ENCODE data around the gene SLC5A1.
A peak's percentile ranks its signal among the peaks of the same experiment; 100 is the strongest.

Gene SLC5A1

GRCh38 chr22:32020117-32020516 lies 22.9 kb upstream of the SLC5A1 start:
- H2AFZ ChIP-seq (ENCODE audit: low read length) = no peak overlapping the region
- H3K27ac ChIP-seq (ENCODE audit: low read length) = no peak overlapping the region
- H3K27me3 ChIP-seq (replicated peaks; ENCODE audit: insufficient read depth, low read length) = no peaks in the 10 kb centered on the region
- H3K79me2 ChIP-seq (ENCODE audit: low read length) = no peaks in the 10 kb centered on the region
- peak; percentile 12 for DNase-seq
- H3K36me3 ChIP-seq (replicated peaks; ENCODE audit: insufficient read depth, low read length) = no peaks in the 10 kb centered on the region
- H3F3A ChIP-seq (ENCODE audit: insufficient read depth, low read length) = no peaks in the 10 kb centered on the region
- no peak overlapping the region for H3K9ac ChIP-seq (ENCODE audit: low read length)
- no peak overlapping the region for H3K4me3 ChIP-seq (ENCODE audit: low read length)
- no peak overlapping the region for H3K4me2 ChIP-seq (ENCODE audit: low read depth, low read length)
- H3K4me1 ChIP-seq (ENCODE audit: low read length) = no peaks in the 10 kb centered on the region
- H3K9me3 ChIP-seq (replicated peaks; ENCODE audit: insufficient read depth, low read length) = no peaks in the 10 kb centered on the region
- TF ChIP-seq EZH2phosphoT487 (IDR thresholded peaks at IDR 0.05; ENCODE audit: low read length) (no peak), CTCF (IDR thresholded peaks at IDR 0.05; ENCODE audit: low read length) (no peak), EZH2 (optimal IDR thresholded peaks at IDR 0.05; ENCODE audit: low read depth, low read length) (no peak)
- H3K9me2 ChIP-seq (replicated peaks; ENCODE audit: insufficient read depth, low read length) = no peaks in the 10 kb centered on the region
- H4K20me1 ChIP-seq (ENCODE audit: insufficient read depth, low read length) = no peaks in the 10 kb centered on the region

GRCh38 chr22:32021716-32022115 lies 21.3 kb upstream of the SLC5A1 start:
- H3K79me2 ChIP-seq (ENCODE audit: low read length) = no peaks in the 10 kb centered on the region
- no peak overlapping the region for H3K4me2 ChIP-seq (ENCODE audit: low read depth, low read length)
- no peak overlapping the region for H3K9ac ChIP-seq (ENCODE audit: low read length)
- no peak for DNase-seq
- no peaks in the 10 kb centered on the region for H3F3A ChIP-seq (ENCODE audit: insufficient read depth, low read length)
- H3K9me2 ChIP-seq (replicated peaks; ENCODE audit: insufficient read depth, low read length) = no peaks in the 10 kb centered on the region
- H3K4me1 ChIP-seq (ENCODE audit: low read length) = no peaks in the 10 kb centered on the region
- H3K9me3 ChIP-seq (replicated peaks; ENCODE audit: insufficient read depth, low read length) = no peaks in the 10 kb centered on the region
- no peaks in the 10 kb centered on the region for H4K20me1 ChIP-seq (ENCODE audit: insufficient read depth, low read length)
- TF ChIP-seq EZH2phosphoT487 (IDR thresholded peaks at IDR 0.05; ENCODE audit: low read length) = no peak
- TF ChIP-seq EZH2 (optimal IDR thresholded peaks at IDR 0.05; ENCODE audit: low read depth, low read length) = no peak
- H3K27me3 ChIP-seq (replicated peaks; ENCODE audit: insufficient read depth, low read length) = no peaks in the 10 kb centered on the region
- H3K36me3 ChIP-seq (replicated peaks; ENCODE audit: insufficient read depth, low read length) = no peaks in the 10 kb centered on the region
- H3K27ac ChIP-seq (ENCODE audit: low read length) = no peak overlapping the region
- H3K4me3 ChIP-seq (ENCODE audit: low read length) = no peak overlapping the region
- H2AFZ ChIP-seq (ENCODE audit: low read length) = no peak overlapping the region

- no peaks in the 10 kb centered on the region for H3K79me2 ChIP-seq (ENCODE audit: low read length)
- H3K36me3 ChIP-seq (replicated peaks; ENCODE audit: insufficient read depth, low read length) = no peaks in the 10 kb centered on the region
- H3K27me3 ChIP-seq (replicated peaks; ENCODE audit: insufficient read depth, low read length) = no peaks in the 10 kb centered on the region
- TF ChIP-seq CTCF (IDR thresholded peaks at IDR 0.05; ENCODE audit: low read length) (no peak), EZH2 (optimal IDR thresholded peaks at IDR 0.05; ENCODE audit: low read depth, low read length) (no peak), EZH2phosphoT487 (IDR thresholded peaks at IDR 0.05; ENCODE audit: low read length) (no peak)
- H3K9me2 ChIP-seq (replicated peaks; ENCODE audit: insufficient read depth, low read length) = no peaks in the 10 kb centered on the region
- H3K9ac ChIP-seq (ENCODE audit: low read length) = no peak overlapping the region
- H3K4me1 ChIP-seq (ENCODE audit: low read length) = no peaks in the 10 kb centered on the region
- H2AFZ ChIP-seq (ENCODE audit: low read length) = no peak overlapping the region
- no peaks in the 10 kb centered on the region for H4K20me1 ChIP-seq (ENCODE audit: insufficient read depth, low read length)
- no peak for DNase-seq
- no peak overlapping the region for H3K27ac ChIP-seq (ENCODE audit: low read length)
- no peak overlapping the region for H3K4me3 ChIP-seq (ENCODE audit: low read length)
- no peaks in the 10 kb centered on the region for H3K9me3 ChIP-seq (replicated peaks; ENCODE audit: insufficient read depth, low read length)
- H3K4me2 ChIP-seq (ENCODE audit: low read depth, low read length) = no peak overlapping the region
- H3F3A ChIP-seq (ENCODE audit: insufficient read depth, low read length) = no peaks in the 10 kb centered on the region
Measured at GRCh38 chr22:32023251-32023827, 19.7 kb upstream of the SLC5A1 start.

GRCh38 chr22:32024796-32025195 lies 18.3 kb upstream of the SLC5A1 start:
- Histone ChIP-seq H3K36me3 (replicated peaks; ENCODE audit: insufficient read depth, low read length) (no peaks in the 10 kb centered on the region), H3K9ac (ENCODE audit: low read length) (no peak overlapping the region), H4K20me1 (ENCODE audit: insufficient read depth, low read length) (no peaks in the 10 kb centered on the region), H3K4me3 (ENCODE audit: low read length) (no peak overlapping the region), H3K27ac (ENCODE audit: low read length) (no peak overlapping the region), H3K27me3 (replicated peaks; ENCODE audit: insufficient read depth, low read length) (no peaks in the 10 kb centered on the region), H3K4me1 (ENCODE audit: low read length) (no peaks in the 10 kb centered on the region), H3K4me2 (ENCODE audit: low read depth, low read length) (no peak overlapping the region), H3F3A (ENCODE audit: insufficient read depth, low read length) (no peaks in the 10 kb centered on the region), H2AFZ (ENCODE audit: low read length) (no peak overlapping the region), H3K9me3 (replicated peaks; ENCODE audit: insufficient read depth, low read length) (no peaks in the 10 kb centered on the region), H3K79me2 (ENCODE audit: low read length) (no peaks in the 10 kb centered on the region), H3K9me2 (replicated peaks; ENCODE audit: insufficient read depth, low read length) (no peaks in the 10 kb centered on the region)
- TF ChIP-seq EZH2phosphoT487 (IDR thresholded peaks at IDR 0.05; ENCODE audit: low read length) = no peak
- TF ChIP-seq CTCF (IDR thresholded peaks at IDR 0.05; ENCODE audit: low read length) = no peak
- no peak for TF ChIP-seq EZH2 (optimal IDR thresholded peaks at IDR 0.05; ENCODE audit: low read depth, low read length)
- DNase-seq = no peak

All from MM.1S (cell line).